ENCODE results near the gene CCDC175. TPM values are rescaled to one million over a fixed set of nuclear protein-coding genes. Genes with fewer than 3 reads are reported as not detected.

CCDC175 gene
- polyA plus RNA-seq, 1 donor, result 1.5 TPM

- Histone ChIP-seq H3K4me1 (ENCODE audit: control insufficient read depth, insufficient read depth, low read length) (peaks cover 8% of the 10 kb centered on the region), H3K4me3 (ENCODE audit: low read length) (peak overlapping the region; percentile 49)
- WGBS (ENCODE audit: insufficient coverage, low lambda C conversion rate), result no CpG with 5 or more reads among the region's 105 CpGs
Measured at GRCh38 chr14:59464486-59465315, 111.9 kb downstream of the CCDC175 start.

GRCh38 chr14:59463787-59464485 is 112.7 kb downstream of the CCDC175 start:
- DNase-seq, result peak in 1 of 2 donors; percentile 27

More at GRCh38 chr14:59464486-59465315, 111.9 kb downstream of the CCDC175 start:
- peaks cover 6% of the 10 kb centered on the region for H3K9me3 ChIP-seq (ENCODE audit: control insufficient read depth, low read depth, low read length)
- H3K27me3 ChIP-seq (ENCODE audit: control insufficient read depth, insufficient read depth, low read length), result peaks cover 2% of the 10 kb centered on the region
- H3K27ac ChIP-seq (ENCODE audit: low read length), result peak overlapping the region; percentile 33
- peak; percentile 29 to 79 for DNase-seq
- peaks cover 3% of the 10 kb centered on the region for H3K36me3 ChIP-seq (ENCODE audit: control insufficient read depth, insufficient read depth, low read length)

GRCh38 chr14:59461891-59462290 is 114.7 kb downstream of the CCDC175 start:
- Histone ChIP-seq H3K4me3 (ENCODE audit: low read length) (no peak overlapping the region), H3K36me3 (ENCODE audit: control insufficient read depth, insufficient read depth, low read length) (peaks cover 3% of the 10 kb centered on the region), H3K27ac (ENCODE audit: low read length) (no peak overlapping the region), H3K9me3 (ENCODE audit: control insufficient read depth, low read depth, low read length) (peaks cover 9% of the 10 kb centered on the region), H3K4me1 (ENCODE audit: control insufficient read depth, insufficient read depth, low read length) (peaks cover 8% of the 10 kb centered on the region), H3K27me3 (ENCODE audit: control insufficient read depth, insufficient read depth, low read length) (peaks cover 2% of the 10 kb centered on the region)
- DNase-seq, result no peak
- WGBS (ENCODE audit: insufficient coverage, low lambda C conversion rate), result no CpG with 5 or more reads among the region's 1 CpG

More at GRCh38 chr14:59463787-59464485, 112.7 kb downstream of the CCDC175 start:
- peak overlapping the region; percentile 33 for H3K27ac ChIP-seq (ENCODE audit: low read length)
- no CpG with 5 or more reads among the region's 60 CpGs for WGBS (ENCODE audit: insufficient coverage, low lambda C conversion rate)
- peaks cover 3% of the 10 kb centered on the region for H3K36me3 ChIP-seq (ENCODE audit: control insufficient read depth, insufficient read depth, low read length)
- peak overlapping the region; percentile 49 for H3K4me3 ChIP-seq (ENCODE audit: low read length)
- peaks cover 2% of the 10 kb centered on the region for H3K27me3 ChIP-seq (ENCODE audit: control insufficient read depth, insufficient read depth, low read length)
- H3K4me1 ChIP-seq (ENCODE audit: control insufficient read depth, insufficient read depth, low read length), result peaks cover 8% of the 10 kb centered on the region
- peaks cover 6% of the 10 kb centered on the region for H3K9me3 ChIP-seq (ENCODE audit: control insufficient read depth, low read depth, low read length)

- Histone ChIP-seq H3K27ac (ENCODE audit: low read length) (no peak overlapping the region), H3K27me3 (ENCODE audit: control insufficient read depth, insufficient read depth, low read length) (peaks cover 2% of the 10 kb centered on the region), H3K9me3 (ENCODE audit: control insufficient read depth, low read depth, low read length) (peaks cover 10% of the 10 kb centered on the region), H3K36me3 (ENCODE audit: control insufficient read depth, insufficient read depth, low read length) (peaks cover 3% of the 10 kb centered on the region), H3K4me3 (ENCODE audit: low read length) (no peak overlapping the region), H3K4me1 (ENCODE audit: control insufficient read depth, insufficient read depth, low read length) (peaks cover 8% of the 10 kb centered on the region)
- no peak for DNase-seq
- 100% methylated on average over 1 of the region's 1 CpG for WGBS (ENCODE audit: insufficient coverage, low lambda C conversion rate)
Measured at GRCh38 chr14:59460378-59460777, 116.2 kb downstream of the CCDC175 start.

- Histone ChIP-seq H3K4me1 (ENCODE audit: control insufficient read depth, insufficient read depth, low read length) (peaks cover under 1% of the 10 kb centered on the region), H3K4me3 (ENCODE audit: low read length) (no peak overlapping the region), H3K36me3 (ENCODE audit: control insufficient read depth, insufficient read depth, low read length) (peaks cover 3% of the 10 kb centered on the region), H3K27me3 (ENCODE audit: control insufficient read depth, insufficient read depth, low read length) (no peaks in the 10 kb centered on the region), H3K27ac (ENCODE audit: low read length) (no peak overlapping the region), H3K9me3 (ENCODE audit: control insufficient read depth, low read depth, low read length) (peaks cover 5% of the 10 kb centered on the region)
- DNase-seq, result no peak
- WGBS (ENCODE audit: insufficient coverage, low lambda C conversion rate), result no CpG with 5 or more reads among the region's 2 CpGs
Measured at GRCh38 chr14:59458486-59458885, 118.1 kb downstream of the CCDC175 start.

- WGBS (ENCODE audit: insufficient coverage, low lambda C conversion rate), result no CpG with 5 or more reads among the region's 1 CpG
- Histone ChIP-seq H3K9me3 (ENCODE audit: control insufficient read depth, low read depth, low read length) (peaks cover 5% of the 10 kb centered on the region), H3K36me3 (ENCODE audit: control insufficient read depth, insufficient read depth, low read length) (no peaks in the 10 kb centered on the region), H3K27ac (ENCODE audit: low read length) (no peak overlapping the region), H3K27me3 (ENCODE audit: control insufficient read depth, insufficient read depth, low read length) (no peaks in the 10 kb centered on the region), H3K4me3 (ENCODE audit: low read length) (no peak overlapping the region), H3K4me1 (ENCODE audit: control insufficient read depth, insufficient read depth, low read length) (no peaks in the 10 kb centered on the region)
- no peak for DNase-seq
Measured at GRCh38 chr14:59455411-59455810, 121.2 kb downstream of the CCDC175 start.

Other genes starting within 250 kb of the CCDC175 start
- gene GPR135, start 111.4 kb downstream of the CCDC175 start, polyA plus RNA-seq, result 3.5 TPM
- 45.4 TPM for gene L3HYPDH, start 92.4 kb downstream of the CCDC175 start, polyA plus RNA-seq
- 65.1 TPM for gene JKAMP, start 92.3 kb downstream of the CCDC175 start, polyA plus RNA-seq

Measured in large intestine (tissue), 3 donors.